Breast epithelium (tissue), 3 donors: ENCODE measurements around the gene PEX26.

Experiments
- POLR2AphosphoS5 ChIP-seq, 3 donors: sonication (generic); formaldehyde crosslinking; IDR thresholded peaks; one replicate each; pipeline ENCODE4 v1.6.1; 2017; ENCODE audit warnings: antibody characterized with exemption in 3 of 3
- TF ChIP-seq, protein P1 (sequence below), 3 donors: fragments of 450-650 bp; IDR thresholded peaks; one replicate each; pipeline ENCODE4 v1.5.1; 2016 to 2017; ENCODE audit warnings: antibody characterized with exemption in 3 of 3, mild to moderate bottlenecking in 3 of 3, moderate library complexity in 3 of 3

DNA sequence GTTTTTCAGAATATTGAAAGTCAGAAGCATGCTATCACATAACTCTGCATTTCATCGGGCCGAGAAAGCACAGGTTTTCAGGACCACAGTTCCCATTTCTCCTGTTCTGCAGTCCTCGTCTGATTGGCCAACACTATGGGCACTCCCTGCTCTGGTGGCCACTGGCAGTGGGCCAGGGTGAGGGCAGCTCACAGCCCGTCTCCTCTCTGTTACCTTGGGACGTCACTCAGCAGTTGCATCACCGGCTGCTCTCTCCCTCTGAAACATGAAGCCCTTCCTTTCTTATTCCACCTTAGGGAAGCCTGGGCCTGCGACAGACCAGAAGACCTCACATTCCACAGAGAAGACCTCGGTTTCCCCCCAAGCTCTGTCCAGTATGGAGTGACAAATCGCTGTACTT lies 42.0 kb upstream of the PEX26 start:
- no peak for TF ChIP-seq POLR2AphosphoS5 (IDR thresholded peaks at IDR 0.05)
- TF ChIP-seq, protein P1, sequence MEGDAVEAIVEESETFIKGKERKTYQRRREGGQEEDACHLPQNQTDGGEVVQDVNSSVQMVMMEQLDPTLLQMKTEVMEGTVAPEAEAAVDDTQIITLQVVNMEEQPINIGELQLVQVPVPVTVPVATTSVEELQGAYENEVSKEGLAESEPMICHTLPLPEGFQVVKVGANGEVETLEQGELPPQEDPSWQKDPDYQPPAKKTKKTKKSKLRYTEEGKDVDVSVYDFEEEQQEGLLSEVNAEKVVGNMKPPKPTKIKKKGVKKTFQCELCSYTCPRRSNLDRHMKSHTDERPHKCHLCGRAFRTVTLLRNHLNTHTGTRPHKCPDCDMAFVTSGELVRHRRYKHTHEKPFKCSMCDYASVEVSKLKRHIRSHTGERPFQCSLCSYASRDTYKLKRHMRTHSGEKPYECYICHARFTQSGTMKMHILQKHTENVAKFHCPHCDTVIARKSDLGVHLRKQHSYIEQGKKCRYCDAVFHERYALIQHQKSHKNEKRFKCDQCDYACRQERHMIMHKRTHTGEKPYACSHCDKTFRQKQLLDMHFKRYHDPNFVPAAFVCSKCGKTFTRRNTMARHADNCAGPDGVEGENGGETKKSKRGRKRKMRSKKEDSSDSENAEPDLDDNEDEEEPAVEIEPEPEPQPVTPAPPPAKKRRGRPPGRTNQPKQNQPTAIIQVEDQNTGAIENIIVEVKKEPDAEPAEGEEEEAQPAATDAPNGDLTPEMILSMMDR (IDR thresholded peaks at IDR 0.05) = no peak
